ENCODE results near the gene ONECUT3. TPM values are rescaled to one million over a fixed set of nuclear protein-coding genes. Genes with fewer than 3 reads are reported as not detected.

Gene ONECUT3
- total RNA-seq, 1 experiment from 2014 or later = 20.0 TPM

- intact Hi-C loops (cut with micrococcal nuclease; ENCODE audit: unreplicated experiment) = no loop called here
- DNase-seq = no peak
Observed at GRCh38 chr19:1805401-1806183, 52.3 kb downstream of the ONECUT3 start.

GRCh38 chr19:1806184-1807029 lies 53.1 kb downstream of the ONECUT3 start:
- no peak overlapping the region for H3K4me3 Mint-ChIP-seq (ENCODE audit: low read depth, unreplicated experiment)
- H3K27ac Mint-ChIP-seq (ENCODE audit: unreplicated experiment) = no peak overlapping the region

More at GRCh38 chr19:1805401-1806183, 52.3 kb downstream of the ONECUT3 start:
- Mint-ChIP-seq H3K4me1 (ENCODE audit: low read depth, unreplicated experiment) (peaks cover under 1% of the 10 kb centered on the region), H3K27ac (ENCODE audit: unreplicated experiment) (no peak overlapping the region), H3K9me3 (ENCODE audit: low read depth, unreplicated experiment) (no peaks in the 10 kb centered on the region), H3K36me3 (ENCODE audit: insufficient read depth, unreplicated experiment) (peaks cover 3% of the 10 kb centered on the region), H3K27me3 (ENCODE audit: unreplicated experiment) (no peaks in the 10 kb centered on the region), H3K4me3 (ENCODE audit: low read depth, unreplicated experiment) (no peak overlapping the region)
- no TSS peak for BruUV-seq (replicated peaks)
- no peak for TF ChIP-seq CTCF (IDR thresholded peaks at IDR 0.05; ENCODE audit: unreplicated experiment)
- CTCF ChIA-PET = no interaction called here

GRCh38 chr19:1807030-1807694 lies 53.9 kb downstream of the ONECUT3 start:
- Mint-ChIP-seq H3K27me3 (ENCODE audit: unreplicated experiment) (no peaks in the 10 kb centered on the region), H3K4me3 (ENCODE audit: low read depth, unreplicated experiment) (no peak overlapping the region), H3K27ac (ENCODE audit: unreplicated experiment) (no peak overlapping the region), H3K36me3 (ENCODE audit: insufficient read depth, unreplicated experiment) (peaks cover 11% of the 10 kb centered on the region), H3K9me3 (ENCODE audit: low read depth, unreplicated experiment) (no peaks in the 10 kb centered on the region), H3K4me1 (ENCODE audit: low read depth, unreplicated experiment) (peaks cover 13% of the 10 kb centered on the region)
- no peak for DNase-seq
- CTCF ChIA-PET = no interaction called here
- BruUV-seq (replicated peaks) = no TSS peak
- TF ChIP-seq CTCF (IDR thresholded peaks at IDR 0.05; ENCODE audit: unreplicated experiment) = no peak
- intact Hi-C loops (cut with micrococcal nuclease; ENCODE audit: unreplicated experiment) = no loop called here

More at GRCh38 chr19:1806184-1807029, 53.1 kb downstream of the ONECUT3 start:
- DNase-seq = no peak
- CTCF ChIA-PET = no interaction called here
- H3K36me3 Mint-ChIP-seq (ENCODE audit: insufficient read depth, unreplicated experiment) = peaks cover 7% of the 10 kb centered on the region
- no peaks in the 10 kb centered on the region for H3K27me3 Mint-ChIP-seq (ENCODE audit: unreplicated experiment)
- intact Hi-C loops (cut with micrococcal nuclease; ENCODE audit: unreplicated experiment) = no loop called here
- H3K9me3 Mint-ChIP-seq (ENCODE audit: low read depth, unreplicated experiment) = no peaks in the 10 kb centered on the region
- TF ChIP-seq CTCF (IDR thresholded peaks at IDR 0.05; ENCODE audit: unreplicated experiment) = no peak
- BruUV-seq (replicated peaks) = no TSS peak
- H3K4me1 Mint-ChIP-seq (ENCODE audit: low read depth, unreplicated experiment) = peaks cover 9% of the 10 kb centered on the region

DNA sequence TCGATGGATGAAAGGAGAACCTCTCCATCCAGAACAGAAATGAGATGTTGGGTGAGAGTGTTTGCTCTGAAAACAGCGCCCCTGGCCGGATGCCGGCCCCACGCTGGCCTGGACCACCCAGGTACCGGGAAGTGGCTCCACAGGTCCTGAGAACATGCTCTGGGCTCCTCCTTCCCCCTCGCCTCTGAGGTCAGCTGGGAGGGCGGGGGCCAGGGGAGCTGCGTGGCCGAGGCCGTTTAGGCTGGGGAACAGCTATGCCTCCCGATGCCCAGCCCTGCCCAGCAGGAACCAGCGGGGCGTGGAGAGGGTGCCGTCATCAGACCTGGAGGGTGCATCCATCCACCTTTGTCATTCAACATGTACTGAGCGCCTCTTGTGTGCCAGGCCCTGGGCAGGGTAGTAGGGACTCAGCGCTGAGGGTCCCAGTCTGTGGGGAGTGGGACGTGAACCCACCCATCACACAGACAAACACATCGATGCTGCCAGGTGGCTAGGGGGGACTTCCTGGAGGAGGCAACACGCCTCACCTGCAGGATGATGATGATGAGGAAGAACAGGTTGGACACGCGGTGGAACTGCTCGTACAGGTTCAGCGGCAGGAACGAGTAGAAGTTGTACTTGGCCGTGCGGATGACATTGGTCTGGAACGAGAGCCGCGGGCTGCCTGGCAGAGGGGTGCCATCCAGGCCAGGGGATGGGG lies 54.5 kb downstream of the ONECUT3 start:
- no peak for TF ChIP-seq CTCF (IDR thresholded peaks at IDR 0.05; ENCODE audit: unreplicated experiment)
- no peaks in the 10 kb centered on the region for H3K27me3 Mint-ChIP-seq (ENCODE audit: unreplicated experiment)
- BruUV-seq (replicated peaks) = no TSS peak
- peaks cover 19% of the 10 kb centered on the region for H3K4me1 Mint-ChIP-seq (ENCODE audit: low read depth, unreplicated experiment)
- no peak overlapping the region for H3K4me3 Mint-ChIP-seq (ENCODE audit: low read depth, unreplicated experiment)
- intact Hi-C loops (cut with micrococcal nuclease; ENCODE audit: unreplicated experiment) = no loop called here
- no peak overlapping the region for H3K27ac Mint-ChIP-seq (ENCODE audit: unreplicated experiment)
- H3K9me3 Mint-ChIP-seq (ENCODE audit: low read depth, unreplicated experiment) = no peaks in the 10 kb centered on the region
- DNase-seq = no peak
- peaks cover 17% of the 10 kb centered on the region for H3K36me3 Mint-ChIP-seq (ENCODE audit: insufficient read depth, unreplicated experiment)
- CTCF ChIA-PET = no interaction called here

Data from Calu3 (cell line).